G401 (cell line): ENCODE measurements around the gene WDR3. TPM values are rescaled to one million over a fixed set of nuclear protein-coding genes. Genes with fewer than 3 reads are reported as not detected.

ENCODE experiments used
- DNase-seq: peaks from one replicate; pipeline ENCODE4 v3.0.0-alpha.2; 2015; ENCODE audit warnings: low spot score
- in situ Hi-C: cut with HindIII; loops from 2 replicates; pipeline ENCODE4 v1.10.0; 2016; ENCODE audit warnings: low sequenced_read_pairs, mixed read lengths
- total RNA-seq: library from RNA; depleted of rRNA; stranded (reverse); fragments of >200 nt; shearing (Covaris generic); gene quantifications from 2 replicates; pipeline ENCODE4 v1.2.3, GENCODE V29; 2014

WDR3 gene
- total RNA-seq, 1 experiment from 2014 or later, result 29.3 TPM

- DNase-seq, result no peak
- in situ Hi-C loops, result no loop called here
Observed at GRCh38 chr1:117932576-117932975, 3.0 kb downstream of the WDR3 start.

- no peak for DNase-seq
- in situ Hi-C loops, result no loop called here
Observed at GRCh38 chr1:117933769-117934168, 4.2 kb downstream of the WDR3 start.

- in situ Hi-C loops, result no loop called here
- no peak for DNase-seq
Observed at GRCh38 chr1:117942293-117942692, 12.8 kb downstream of the WDR3 start.

- in situ Hi-C loops, result no loop called here
- DNase-seq, result no peak
Observed at GRCh38 chr1:117952386-117952785, 22.8 kb downstream of the WDR3 start.

- DNase-seq, result no peak
- in situ Hi-C loops, result no loop called here
Observed at GRCh38 chr1:117959364-117959763, 29.8 kb downstream of the WDR3 start.

- no peak for DNase-seq
- in situ Hi-C loops, result no loop called here
Observed at GRCh38 chr1:117964290-117965038, 34.9 kb downstream of the WDR3 start.

- DNase-seq, result peak; percentile 2
- in situ Hi-C loops, result no loop called here
Observed at GRCh38 chr1:117967477-117967876, 37.9 kb downstream of the WDR3 start.

GRCh38 chr1:117967881-117968280, 38.3 kb downstream of the WDR3 start:
- in situ Hi-C loops, result no loop called here
- peak; percentile 1 for DNase-seq

GRCh38 chr1:117970252-117970651, 40.7 kb downstream of the WDR3 start:
- in situ Hi-C loops, result no loop called here
- DNase-seq, result no peak

GRCh38 chr1:117971777-117972176, 42.2 kb downstream of the WDR3 start:
- in situ Hi-C loops, result no loop called here

GRCh38 chr1:117976381-117976780, 46.8 kb downstream of the WDR3 start:
- in situ Hi-C loops, result no loop called here
- DNase-seq, result no peak

More at GRCh38 chr1:117971777-117972176, 42.2 kb downstream of the WDR3 start:
- no peak for DNase-seq

- in situ Hi-C loops, result no loop called here
- DNase-seq, result no peak
Observed at GRCh38 chr1:117981455-117982192, 52.1 kb downstream of the WDR3 start.

GRCh38 chr1:117985239-117985638, 55.7 kb downstream of the WDR3 start:
- DNase-seq, result no peak
- in situ Hi-C loops, result no loop called here

- no peak for DNase-seq
- in situ Hi-C loops, result no loop called here
Observed at GRCh38 chr1:117985973-117986372, 56.4 kb downstream of the WDR3 start.

- in situ Hi-C loops, result no loop called here
- DNase-seq, result no peak
Observed at GRCh38 chr1:118004312-118004711, 74.8 kb downstream of the WDR3 start.

GRCh38 chr1:118007391-118007790, 77.9 kb downstream of the WDR3 start:
- DNase-seq, result no peak
- in situ Hi-C loops, result no loop called here

GRCh38 chr1:118008011-118008410, 78.5 kb downstream of the WDR3 start:
- in situ Hi-C loops, result no loop called here
- no peak for DNase-seq

GRCh38 chr1:118012515-118013124, 83.1 kb downstream of the WDR3 start:
- in situ Hi-C loops, result no loop called here
- no peak for DNase-seq

GRCh38 chr1:118013336-118013735, 83.8 kb downstream of the WDR3 start:
- no peak for DNase-seq
- in situ Hi-C loops, result no loop called here

- in situ Hi-C loops, result no loop called here
Observed at GRCh38 chr1:118013938-118014337, 84.4 kb downstream of the WDR3 start.

More at GRCh38 chr1:118013938-118014337, 84.4 kb downstream of the WDR3 start:
- DNase-seq, result no peak
